Right atrium auricular region (tissue), 2 donors: ENCODE data around the gene DERL3. TPM values are rescaled to one million over a fixed set of nuclear protein-coding genes. Genes with fewer than 3 reads are reported as not detected.

Experiments
- DNase-seq: peaks from one replicate; pipeline ENCODE4 v3.0.0-alpha.2; 2019; ENCODE audit warnings: low spot score
- H3K27ac ChIP-seq, 2 donors: fragments of 200-600 bp; sonication (generic); 1 replicate in 1 of 2; 2 replicates in 1 of 2; pipeline ENCODE4 v1.5.1; 2016 to 2019
- H3K27me3 ChIP-seq, 2 donors: fragments of 200-600 bp; sonication (generic); one replicate each; pipeline versions ENCODE4 v1.5.1 to v1.6.0; 2017 to 2019
- H3K36me3 ChIP-seq: fragments of 200-600 bp; sonication (generic); one replicate; pipeline ENCODE4 v1.5.1; 2016
- H3K4me1 ChIP-seq, 2 donors: fragments of 200-600 bp; sonication (generic); one replicate each; pipeline versions ENCODE4 v1.5.1 to v1.6.0; 2017 to 2019
- H3K4me3 ChIP-seq, 2 donors: fragments of 200-600 bp; sonication (generic); 1 replicate in 1 of 2; 2 replicates in 1 of 2; pipeline ENCODE4 v1.5.1; 2017 to 2019; ENCODE audit warnings: mild to moderate bottlenecking in 1 of 2, moderate library complexity in 1 of 2
- H3K9me3 ChIP-seq, 2 donors: fragments of 200-600 bp; sonication (generic); one replicate each; pipeline ENCODE4 v1.5.1; 2019
- total RNA-seq, 2 donors: library from RNA; depleted of rRNA; stranded (reverse); fragments of >200 nt; gene quantifications; one replicate each; pipeline ENCODE4 v1.1.0, GENCODE V29; 2016
- TF ChIP-seq, protein P1 (sequence below), 2 donors: fragments of 200-600 bp; sonication (generic); IDR thresholded peaks; one replicate each; pipeline ENCODE4 v1.5.1; 2019; ENCODE audit warnings: antibody characterized with exemption in 2 of 2

DERL3 gene
- total RNA-seq, 2 donors from 2014 or later: 4.0 to 10.6 TPM

DNA sequence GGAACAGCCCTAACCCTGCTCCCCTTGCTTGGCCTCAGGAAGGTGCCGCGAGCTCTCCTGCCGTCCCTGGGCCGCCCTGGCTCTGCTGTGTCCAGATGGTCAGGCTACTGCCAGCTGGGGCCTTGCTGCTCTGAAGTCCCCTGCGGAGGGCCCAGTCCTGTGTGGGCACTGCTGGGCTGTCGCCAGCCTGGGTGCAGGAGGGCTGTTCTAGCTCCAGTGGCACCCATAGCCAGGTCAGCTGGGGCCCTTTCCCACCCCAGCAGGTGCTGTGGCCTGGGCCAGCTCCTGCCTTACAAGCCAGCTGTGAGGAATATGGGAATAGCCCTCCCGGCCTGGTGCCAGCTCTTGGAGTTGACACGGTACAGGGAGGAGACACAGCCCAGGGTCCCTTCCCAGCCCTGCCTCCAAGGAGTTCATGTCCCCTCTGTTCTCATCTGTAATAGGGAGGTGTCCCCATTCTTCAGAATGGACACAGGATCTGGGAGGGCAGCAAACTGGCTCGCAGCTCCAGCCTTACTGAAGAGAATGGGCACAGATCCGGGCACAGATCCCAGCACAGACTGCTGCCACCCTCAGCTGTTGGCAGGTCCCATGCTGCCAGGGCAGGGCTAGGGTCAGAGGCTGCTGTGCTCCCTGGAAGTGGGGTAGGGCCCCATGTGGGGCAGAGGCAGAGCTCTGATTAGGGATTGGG is 3.9 kb downstream of the DERL3 start:
- no peaks in the 10 kb centered on the region for H3K9me3 ChIP-seq
- no peak overlapping the region for H3K4me3 ChIP-seq
- peaks cover 0 to 87% of the 10 kb centered on the region in 2 donors for H3K4me1 ChIP-seq
- no peak for DNase-seq
- H3K36me3 ChIP-seq: peaks cover 17% of the 10 kb centered on the region
- H3K27ac ChIP-seq: peak overlapping the region; percentile 88 to 90
- TF ChIP-seq, protein P1, sequence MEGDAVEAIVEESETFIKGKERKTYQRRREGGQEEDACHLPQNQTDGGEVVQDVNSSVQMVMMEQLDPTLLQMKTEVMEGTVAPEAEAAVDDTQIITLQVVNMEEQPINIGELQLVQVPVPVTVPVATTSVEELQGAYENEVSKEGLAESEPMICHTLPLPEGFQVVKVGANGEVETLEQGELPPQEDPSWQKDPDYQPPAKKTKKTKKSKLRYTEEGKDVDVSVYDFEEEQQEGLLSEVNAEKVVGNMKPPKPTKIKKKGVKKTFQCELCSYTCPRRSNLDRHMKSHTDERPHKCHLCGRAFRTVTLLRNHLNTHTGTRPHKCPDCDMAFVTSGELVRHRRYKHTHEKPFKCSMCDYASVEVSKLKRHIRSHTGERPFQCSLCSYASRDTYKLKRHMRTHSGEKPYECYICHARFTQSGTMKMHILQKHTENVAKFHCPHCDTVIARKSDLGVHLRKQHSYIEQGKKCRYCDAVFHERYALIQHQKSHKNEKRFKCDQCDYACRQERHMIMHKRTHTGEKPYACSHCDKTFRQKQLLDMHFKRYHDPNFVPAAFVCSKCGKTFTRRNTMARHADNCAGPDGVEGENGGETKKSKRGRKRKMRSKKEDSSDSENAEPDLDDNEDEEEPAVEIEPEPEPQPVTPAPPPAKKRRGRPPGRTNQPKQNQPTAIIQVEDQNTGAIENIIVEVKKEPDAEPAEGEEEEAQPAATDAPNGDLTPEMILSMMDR (IDR thresholded peaks at IDR 0.05): no peak
- H3K27me3 ChIP-seq: no peaks in the 10 kb centered on the region

DNA sequence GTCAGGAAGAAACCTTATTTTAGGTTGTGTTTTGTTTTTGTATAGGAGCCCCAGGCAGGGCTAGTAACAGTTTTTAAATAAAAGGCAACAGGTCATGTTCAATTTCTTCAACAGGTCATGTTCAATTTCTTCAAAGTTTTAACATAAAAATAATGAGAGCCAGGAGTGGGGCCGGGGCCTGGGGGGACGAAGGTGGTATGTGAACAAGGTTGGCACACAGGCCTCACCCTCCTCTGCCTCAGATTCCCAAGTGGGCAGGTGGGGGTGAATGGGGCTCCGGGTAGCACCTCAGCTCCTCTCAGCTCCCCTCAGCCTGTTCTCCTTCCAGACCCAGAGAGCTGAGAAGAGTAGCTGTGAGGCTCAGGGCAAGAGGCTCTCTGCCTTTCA is 4.4 kb downstream of the DERL3 start:
- Histone ChIP-seq H3K4me1 (peaks cover 0 to 87% of the 10 kb centered on the region in 2 donors), H3K36me3 (peaks cover 17% of the 10 kb centered on the region), H3K9me3 (no peaks in the 10 kb centered on the region), H3K27me3 (no peaks in the 10 kb centered on the region), H3K27ac (peak overlapping the region; percentile 88 to 90), H3K4me3 (no peak overlapping the region)
- no peak for DNase-seq
- TF ChIP-seq, protein P1 (IDR thresholded peaks at IDR 0.05): no peak

DNA sequence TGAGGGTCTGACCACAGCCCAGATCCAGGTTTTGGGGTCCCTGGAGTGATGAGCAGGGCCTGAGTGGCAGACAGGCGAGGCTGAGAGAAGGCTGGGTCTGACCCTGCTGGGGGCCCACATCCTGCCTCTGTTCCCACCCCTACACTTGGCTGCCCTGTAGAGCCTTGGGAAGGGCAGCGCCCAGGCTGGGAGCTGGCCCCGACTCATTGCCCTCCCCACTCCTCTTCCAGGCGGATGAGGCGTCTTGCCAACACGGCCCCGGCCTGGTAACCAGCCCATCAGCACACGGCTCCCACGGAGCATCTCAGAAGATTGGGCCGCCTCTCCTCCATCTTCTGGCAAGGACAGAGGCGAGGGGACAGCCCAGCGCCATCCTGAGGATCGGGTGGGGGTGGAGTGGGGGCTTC is 4.9 kb downstream of the DERL3 start:
- no peak overlapping the region for H3K4me3 ChIP-seq
- H3K4me1 ChIP-seq: peaks cover 0 to 87% of the 10 kb centered on the region in 2 donors
- DNase-seq: no peak
- no peaks in the 10 kb centered on the region for H3K27me3 ChIP-seq
- H3K9me3 ChIP-seq: no peaks in the 10 kb centered on the region
- peaks cover 17% of the 10 kb centered on the region for H3K36me3 ChIP-seq
- TF ChIP-seq, protein P1 (IDR thresholded peaks at IDR 0.05): no peak
- peak overlapping the region; percentile 88 to 90 for H3K27ac ChIP-seq

DNA sequence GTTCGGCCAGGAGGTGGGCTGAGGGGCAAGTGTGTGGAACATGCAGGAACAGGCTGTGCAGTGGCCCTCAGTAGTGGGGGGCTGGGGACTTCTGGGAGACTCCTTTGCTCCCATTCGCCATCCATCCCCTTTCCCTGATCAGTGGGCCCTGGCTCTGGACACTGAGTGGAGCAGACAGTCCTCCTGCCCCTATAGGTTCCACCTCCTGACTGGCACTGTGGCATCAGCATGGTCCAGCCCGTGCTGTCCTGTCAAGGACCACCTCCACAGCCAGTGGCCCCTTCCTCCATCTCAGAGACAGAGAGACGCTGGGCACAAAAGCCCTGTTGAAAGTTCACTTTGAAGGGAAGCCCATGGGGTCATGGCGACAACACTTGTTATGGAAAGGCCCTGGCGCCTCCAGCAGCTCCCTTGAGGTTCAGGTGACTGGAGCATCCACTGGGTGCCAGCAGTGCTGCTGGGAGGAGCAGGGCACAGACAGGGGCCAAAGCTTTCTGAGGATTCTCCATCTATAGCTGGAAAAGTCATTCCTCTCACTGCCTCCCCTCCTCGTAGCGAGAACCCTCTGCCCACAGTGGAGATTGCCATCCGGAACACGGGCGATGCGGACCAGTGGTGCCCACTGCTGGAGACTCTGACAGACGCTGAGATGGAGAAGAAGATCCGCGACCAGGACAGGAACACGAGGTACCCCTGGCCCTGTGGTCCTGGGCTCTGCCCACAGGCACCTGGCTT is 5.6 kb downstream of the DERL3 start:
- TF ChIP-seq, protein P1 (IDR thresholded peaks at IDR 0.05): peak in 1 of 2 donors; percentile 42
- Histone ChIP-seq H3K9me3 (no peaks in the 10 kb centered on the region), H3K4me1 (peaks cover 0 to 87% of the 10 kb centered on the region in 2 donors), H3K4me3 (no peak overlapping the region), H3K27ac (peak overlapping the region; percentile 88 to 90), H3K36me3 (peaks cover 17% of the 10 kb centered on the region), H3K27me3 (no peaks in the 10 kb centered on the region)
- DNase-seq: no peak

DNA sequence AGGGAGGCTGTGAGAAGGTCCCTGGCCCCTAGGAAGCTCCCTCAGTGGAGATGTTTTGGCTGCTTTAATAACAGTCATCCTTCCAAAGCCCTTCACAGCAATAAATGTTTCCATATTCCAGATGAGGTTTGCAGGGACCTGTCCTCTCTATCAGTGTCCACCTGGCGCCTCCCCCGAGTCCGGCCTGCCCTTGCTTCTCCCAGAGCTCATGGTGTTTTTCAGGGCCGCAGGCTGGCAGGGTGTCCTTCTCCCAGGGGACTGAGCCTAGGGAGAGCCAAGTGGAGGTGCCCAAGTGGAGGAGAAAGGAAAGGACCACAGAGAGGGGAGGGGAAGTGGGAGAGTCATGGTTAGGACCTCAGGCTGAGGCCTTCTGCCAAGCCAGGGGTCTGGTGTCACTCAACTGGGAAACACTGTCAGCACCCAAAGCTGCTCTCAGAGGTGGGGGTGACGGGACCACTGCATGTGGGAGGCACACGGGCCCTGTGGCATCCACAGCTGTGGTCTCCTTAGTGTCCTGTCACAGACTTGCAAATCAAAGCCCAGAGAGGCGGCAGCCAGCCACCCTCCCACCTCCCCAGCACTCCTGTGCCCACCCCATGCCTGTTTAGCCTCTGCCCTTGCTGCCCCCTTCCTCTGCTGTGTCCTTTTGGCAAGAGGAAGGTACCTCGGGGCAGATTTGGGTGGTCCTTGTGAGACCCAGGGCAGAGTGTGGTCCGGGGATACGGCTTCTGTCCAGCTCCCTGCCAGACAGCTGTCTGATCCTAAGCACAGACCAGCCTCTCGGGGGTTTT is 6.4 kb downstream of the DERL3 start:
- DNase-seq: no peak

More for the DNA sequence above, 6.4 kb downstream of the DERL3 start:
- H3K9me3 ChIP-seq: no peaks in the 10 kb centered on the region
- H3K36me3 ChIP-seq: peaks cover 21% of the 10 kb centered on the region
- H3K4me1 ChIP-seq: peaks cover 0 to 90% of the 10 kb centered on the region in 2 donors
- TF ChIP-seq, protein P1 (IDR thresholded peaks at IDR 0.05): no peak
- no peak overlapping the region for H3K4me3 ChIP-seq
- H3K27ac ChIP-seq: peak overlapping the region; percentile 88 to 90
- no peaks in the 10 kb centered on the region for H3K27me3 ChIP-seq
